HEK293 (cell line): ENCODE data around the gene DMD.

Source experiments
- ZBTB8A ChIP-seq: fragments of 450-650 bp; formaldehyde crosslinking; IDR thresholded peaks from 2 replicates; pipeline ENCODE4 v1.5.1; 2016; ENCODE audit warnings: missing biosample characterization, missing genetic modification characterization
- ZFP41 ChIP-seq: fragments of 450-650 bp; formaldehyde crosslinking; IDR thresholded peaks from 2 replicates; pipeline ENCODE4 v1.5.1; 2016; ENCODE audit warnings: missing biosample characterization, missing genetic modification characterization, borderline replicate concordance
- ZNF169 ChIP-seq: fragments of 450-650 bp; formaldehyde crosslinking; IDR thresholded peaks from 2 replicates; pipeline ENCODE4 v1.5.1; 2016; ENCODE audit warnings: missing biosample characterization, missing genetic modification characterization
- ZNF701 ChIP-seq: fragments of 450-650 bp; formaldehyde crosslinking; IDR thresholded peaks from 2 replicates; pipeline ENCODE4 v1.5.1; 2016; ENCODE audit warnings: missing biosample characterization, missing genetic modification characterization
- TF ChIP-seq, protein P1 (sequence below): IDR thresholded peaks from 2 replicates; pipeline ENCODE4 v1.6.1; 2011; ENCODE audit warnings: mild to moderate bottlenecking, low read depth, low read length, borderline replicate concordance
- TF ChIP-seq, protein P2 (sequence below): fragments of 450-650 bp; formaldehyde crosslinking; IDR thresholded peaks from 2 replicates; pipeline ENCODE4 v1.5.1; 2016; ENCODE audit warnings: missing biosample characterization, missing genetic modification characterization
- TF ChIP-seq, protein P3 (sequence below): fragments of 450-650 bp; formaldehyde crosslinking; IDR thresholded peaks from 2 replicates; pipeline ENCODE4 v1.5.1; 2017; ENCODE audit warnings: missing biosample characterization, mild to moderate bottlenecking, missing genetic modification characterization, moderate library complexity
- TF ChIP-seq, protein P4 (sequence below): fragments of 450-650 bp; formaldehyde crosslinking; conservative IDR thresholded peaks from 2 replicates; pipeline ENCODE4 v1.5.1; 2016; ENCODE audit warnings: low read depth, missing biosample characterization, missing genetic modification characterization

DNA sequence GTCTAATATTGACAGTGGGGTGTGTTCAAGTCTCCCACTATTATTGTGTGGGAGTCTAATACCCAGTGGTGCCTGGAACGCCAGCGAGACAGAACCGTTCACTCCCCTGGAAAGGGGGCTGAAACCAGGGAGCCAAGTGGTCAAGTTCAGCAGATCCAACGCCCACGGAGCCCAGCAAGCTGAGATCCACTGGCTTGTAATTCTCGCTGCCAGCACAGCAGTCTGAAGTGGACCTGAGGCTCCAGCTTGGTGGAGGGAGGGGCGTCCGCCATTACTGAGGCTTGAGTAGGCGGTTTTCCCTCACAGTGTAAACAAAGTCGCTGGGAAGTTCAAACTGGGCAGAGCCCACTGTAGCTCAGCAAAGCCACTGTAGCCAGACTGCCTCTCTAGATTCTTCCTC lies 407.3 kb downstream of the DMD start:
- TF ChIP-seq, protein P1, sequence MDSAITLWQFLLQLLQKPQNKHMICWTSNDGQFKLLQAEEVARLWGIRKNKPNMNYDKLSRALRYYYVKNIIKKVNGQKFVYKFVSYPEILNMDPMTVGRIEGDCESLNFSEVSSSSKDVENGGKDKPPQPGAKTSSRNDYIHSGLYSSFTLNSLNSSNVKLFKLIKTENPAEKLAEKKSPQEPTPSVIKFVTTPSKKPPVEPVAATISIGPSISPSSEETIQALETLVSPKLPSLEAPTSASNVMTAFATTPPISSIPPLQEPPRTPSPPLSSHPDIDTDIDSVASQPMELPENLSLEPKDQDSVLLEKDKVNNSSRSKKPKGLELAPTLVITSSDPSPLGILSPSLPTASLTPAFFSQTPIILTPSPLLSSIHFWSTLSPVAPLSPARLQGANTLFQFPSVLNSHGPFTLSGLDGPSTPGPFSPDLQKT: no peak
- TF ChIP-seq, protein P2, sequence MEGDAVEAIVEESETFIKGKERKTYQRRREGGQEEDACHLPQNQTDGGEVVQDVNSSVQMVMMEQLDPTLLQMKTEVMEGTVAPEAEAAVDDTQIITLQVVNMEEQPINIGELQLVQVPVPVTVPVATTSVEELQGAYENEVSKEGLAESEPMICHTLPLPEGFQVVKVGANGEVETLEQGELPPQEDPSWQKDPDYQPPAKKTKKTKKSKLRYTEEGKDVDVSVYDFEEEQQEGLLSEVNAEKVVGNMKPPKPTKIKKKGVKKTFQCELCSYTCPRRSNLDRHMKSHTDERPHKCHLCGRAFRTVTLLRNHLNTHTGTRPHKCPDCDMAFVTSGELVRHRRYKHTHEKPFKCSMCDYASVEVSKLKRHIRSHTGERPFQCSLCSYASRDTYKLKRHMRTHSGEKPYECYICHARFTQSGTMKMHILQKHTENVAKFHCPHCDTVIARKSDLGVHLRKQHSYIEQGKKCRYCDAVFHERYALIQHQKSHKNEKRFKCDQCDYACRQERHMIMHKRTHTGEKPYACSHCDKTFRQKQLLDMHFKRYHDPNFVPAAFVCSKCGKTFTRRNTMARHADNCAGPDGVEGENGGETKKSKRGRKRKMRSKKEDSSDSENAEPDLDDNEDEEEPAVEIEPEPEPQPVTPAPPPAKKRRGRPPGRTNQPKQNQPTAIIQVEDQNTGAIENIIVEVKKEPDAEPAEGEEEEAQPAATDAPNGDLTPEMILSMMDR (tag by site-specific recombination): no peak
- TF ChIP-seq ZBTB8A (tag by site-specific recombination) (no peak), ZNF701 (tag by site-specific recombination) (no peak), ZNF169 (tag by site-specific recombination) (no peak), ZFP41 (tag by site-specific recombination) (no peak)
- TF ChIP-seq, protein P3, sequence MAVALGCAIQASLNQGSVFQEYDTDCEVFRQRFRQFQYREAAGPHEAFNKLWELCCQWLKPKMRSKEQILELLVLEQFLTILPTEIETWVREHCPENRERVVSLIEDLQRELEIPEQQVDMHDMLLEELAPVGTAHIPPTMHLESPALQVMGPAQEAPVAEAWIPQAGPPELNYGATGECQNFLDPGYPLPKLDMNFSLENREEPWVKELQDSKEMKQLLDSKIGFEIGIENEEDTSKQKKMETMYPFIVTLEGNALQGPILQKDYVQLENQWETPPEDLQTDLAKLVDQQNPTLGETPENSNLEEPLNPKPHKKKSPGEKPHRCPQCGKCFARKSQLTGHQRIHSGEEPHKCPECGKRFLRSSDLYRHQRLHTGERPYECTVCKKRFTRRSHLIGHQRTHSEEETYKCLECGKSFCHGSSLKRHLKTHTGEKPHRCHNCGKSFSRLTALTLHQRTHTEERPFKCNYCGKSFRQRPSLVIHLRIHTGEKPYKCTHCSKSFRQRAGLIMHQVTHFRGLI (tag by site-specific recombination): no peak
- TF ChIP-seq, protein P4, sequence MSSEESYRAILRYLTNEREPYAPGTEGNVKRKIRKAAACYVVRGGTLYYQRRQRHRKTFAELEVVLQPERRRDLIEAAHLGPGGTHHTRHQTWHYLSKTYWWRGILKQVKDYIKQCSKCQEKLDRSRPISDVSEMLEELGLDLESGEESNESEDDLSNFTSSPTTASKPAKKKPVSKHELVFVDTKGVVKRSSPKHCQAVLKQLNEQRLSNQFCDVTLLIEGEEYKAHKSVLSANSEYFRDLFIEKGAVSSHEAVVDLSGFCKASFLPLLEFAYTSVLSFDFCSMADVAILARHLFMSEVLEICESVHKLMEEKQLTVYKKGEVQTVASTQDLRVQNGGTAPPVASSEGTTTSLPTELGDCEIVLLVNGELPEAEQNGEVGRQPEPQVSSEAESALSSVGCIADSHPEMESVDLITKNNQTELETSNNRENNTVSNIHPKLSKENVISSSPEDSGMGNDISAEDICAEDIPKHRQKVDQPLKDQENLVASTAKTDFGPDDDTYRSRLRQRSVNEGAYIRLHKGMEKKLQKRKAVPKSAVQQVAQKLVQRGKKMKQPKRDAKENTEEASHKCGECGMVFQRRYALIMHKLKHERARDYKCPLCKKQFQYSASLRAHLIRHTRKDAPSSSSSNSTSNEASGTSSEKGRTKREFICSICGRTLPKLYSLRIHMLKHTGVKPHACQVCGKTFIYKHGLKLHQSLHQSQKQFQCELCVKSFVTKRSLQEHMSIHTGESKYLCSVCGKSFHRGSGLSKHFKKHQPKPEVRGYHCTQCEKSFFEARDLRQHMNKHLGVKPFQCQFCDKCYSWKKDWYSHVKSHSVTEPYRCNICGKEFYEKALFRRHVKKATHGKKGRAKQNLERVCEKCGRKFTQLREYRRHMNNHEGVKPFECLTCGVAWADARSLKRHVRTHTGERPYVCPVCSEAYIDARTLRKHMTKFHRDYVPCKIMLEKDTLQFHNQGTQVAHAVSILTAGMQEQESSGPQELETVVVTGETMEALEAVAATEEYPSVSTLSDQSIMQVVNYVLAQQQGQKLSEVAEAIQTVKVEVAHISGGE: no peak
